Panc1 (cell line): ENCODE results near the gene PIP5K1C. TPM values are rescaled to one million over a fixed set of nuclear protein-coding genes. Genes with fewer than 3 reads are reported as not detected.

Experiments used
- ATAC-seq: fragments of 200-7000 bp; cut with Tn5 transposase; 2 replicates; pipeline ENCODE4 v1.9.1; 2020; ENCODE audit warnings: mild to moderate bottlenecking, moderate library complexity
- BruUV-seq: library from RNA; stranded (reverse); fragments of 400-500 nt; replicated peaks from 2 replicates; lab custom pipeline; 2021; lab: Mats Ljungman, UMichigan
- CTCF ChIA-PET: fragments of 300-600 bp; sonication (Branson Sonifier 250); formaldehyde crosslinking; loops from one replicate; lab custom pipeline; 2022; ENCODE audit warnings: antibody characterized with exemption; lab: Charles Lee
- POLR2A ChIA-PET: fragments of 300-600 bp; sonication (Branson Sonifier 250); formaldehyde crosslinking; loops from one replicate; lab custom pipeline; 2022; ENCODE audit warnings: antibody characterized with exemption; lab: Charles Lee
- DNase-seq: peaks from one replicate; pipeline ENCODE4 v3.0.0-alpha.2; 2010; ENCODE audit warnings: low read depth, low spot score
- H3K27ac ChIP-seq: 2 replicates; pipeline ENCODE4 v1.5.1; 2011; ENCODE audit warnings: mild to moderate bottlenecking, low read length, inconsistent platforms
- H3K27me3 ChIP-seq: fragments of 200-500 bp; sonication (Bioruptor generic); 2 replicates; pipeline ENCODE4 v1.6.0; 2014; ENCODE audit warnings: low read length, inconsistent platforms; ENCODE audit not compliant: control insufficient read depth, insufficient read depth
- H3K36me3 ChIP-seq: fragments of 200-500 bp; sonication (Bioruptor generic); 2 replicates; pipeline ENCODE4 v1.5.1; 2014; ENCODE audit warnings: inconsistent platforms, mild to moderate bottlenecking, low read length, moderate library complexity; ENCODE audit not compliant: control insufficient read depth, insufficient read depth
- H3K4me1 ChIP-seq: 2 replicates; pipeline ENCODE4 v1.5.1; 2011; ENCODE audit warnings: inconsistent platforms, mild to moderate bottlenecking, low read length, moderate library complexity; ENCODE audit not compliant: control insufficient read depth, insufficient read depth
- H3K4me3 ChIP-seq, 2 experiments: 2 replicates each; pipeline ENCODE4 v1.5.1; 2011 to 2012; ENCODE audit warnings: low read depth in 2 of 2, low read length in 2 of 2, mild to moderate bottlenecking in 2 of 2, inconsistent platforms in 1 of 2, moderate library complexity in 1 of 2
- H3K9me3 ChIP-seq: fragments of 200-500 bp; sonication (Bioruptor generic); 2 replicates; pipeline ENCODE4 v1.5.1; 2014; ENCODE audit warnings: low read depth, mild to moderate bottlenecking, inconsistent platforms, low read length, moderate library complexity; ENCODE audit not compliant: control insufficient read depth, insufficient read depth
- POLR2AphosphoS5 ChIP-seq: IDR thresholded peaks from 2 replicates; pipeline ENCODE4 v1.6.1; 2012; ENCODE audit warnings: mild to moderate bottlenecking, low read depth, low read length, moderate library complexity
- SIN3A ChIP-seq: IDR thresholded peaks from 2 replicates; pipeline ENCODE4 v1.6.1; 2012; ENCODE audit warnings: low read depth, mild to moderate bottlenecking, low read length, moderate library complexity, borderline replicate concordance; ENCODE audit not compliant: insufficient read depth
- TCF7L2 ChIP-seq: IDR thresholded peaks from 2 replicates; pipeline ENCODE4 v1.6.1; 2011; ENCODE audit warnings: mild to moderate bottlenecking, low read depth, low read length, inconsistent platforms
- in situ Hi-C: cut with HindIII; loops from 2 replicates; pipeline ENCODE4 v1.10.0; 2016; ENCODE audit warnings: low sequenced_read_pairs, low pct_unique_long_range_greater_than_20kb
- intact Hi-C: fragments of 100-400 bp; cut with micrococcal nuclease; formaldehyde crosslinking; loops from one replicate; pipeline ENCODE4 v1.10.0; 2022; ENCODE audit not compliant: unreplicated experiment
- total RNA-seq: library from RNA; stranded (reverse); gene quantifications from one replicate; pipeline ENCODE4 v1.2.1, GENCODE V29; 2021; ENCODE audit not compliant: unreplicated experiment
- TF ChIP-seq, protein P1 (sequence below): fragments of 450-650 bp; IDR thresholded peaks from 2 replicates; pipeline ENCODE4 v1.5.1; 2017; ENCODE audit warnings: mild to moderate bottlenecking
- TF ChIP-seq, protein P2 (sequence below), 2 experiments: IDR thresholded peaks; 2 replicates each; pipeline ENCODE4 v1.6.1; 2011 to 2012; ENCODE audit warnings: low read depth in 2 of 2, control low read depth in 1 of 2, low read length in 1 of 2, mild to moderate bottlenecking in 1 of 2, moderate library complexity in 1 of 2; ENCODE audit not compliant: insufficient read depth in 1 of 2

The PIP5K1C gene
- total RNA-seq, 1 experiment from 2014 or later, result 30.6 TPM

DNA sequence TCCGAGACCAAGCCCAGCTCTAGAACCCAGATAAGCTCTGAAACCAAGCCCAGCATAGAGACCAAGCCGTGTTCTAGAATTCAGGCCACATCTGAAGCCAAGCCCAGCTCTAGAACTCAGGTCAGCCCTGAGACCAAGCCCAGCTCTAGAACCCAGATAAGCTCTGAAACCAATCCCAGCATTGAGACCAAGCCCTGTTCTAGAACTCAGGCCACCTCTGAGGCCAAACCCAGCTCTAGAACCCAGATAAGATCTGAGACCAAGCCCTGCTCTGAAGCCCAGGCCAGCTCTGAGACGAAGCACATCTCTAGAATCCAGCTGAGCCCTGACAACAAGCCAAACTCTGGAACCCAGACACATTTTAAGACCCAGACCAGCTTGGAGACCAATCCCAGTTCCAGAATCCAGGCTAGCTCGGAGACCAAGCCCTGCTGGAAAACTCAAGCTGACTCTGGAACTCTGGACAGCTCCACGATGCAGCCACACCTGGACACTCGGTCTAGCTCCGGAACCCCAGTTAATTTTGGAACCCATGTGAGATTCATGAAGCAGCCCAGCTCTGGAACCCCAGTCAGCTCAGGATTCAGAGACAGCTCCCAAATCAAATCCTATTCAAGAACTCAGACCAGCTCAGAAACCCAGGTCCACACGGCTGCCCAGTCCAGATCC, 109.1 kb downstream of the PIP5K1C start:
- ChIA-PET POLR2A (interaction anchor here (0.7 kb wide), 1 partner anchor 1120 kb away, joined by 3 read pairs; no protein-coding TSS in a partner anchor), CTCF (no interaction called here)
- no peaks in the 10 kb centered on the region for H3K9me3 ChIP-seq
- intact Hi-C loops, result no loop called here
- no peak for DNase-seq
- H3K27me3 ChIP-seq, result no peaks in the 10 kb centered on the region
- H3K36me3 ChIP-seq, result no peaks in the 10 kb centered on the region
- H3K4me1 ChIP-seq, result no peaks in the 10 kb centered on the region
- ATAC-seq, result no peak
- H3K27ac ChIP-seq, result no peak overlapping the region
- TF ChIP-seq SIN3A (no peak), TCF7L2 (no peak), POLR2AphosphoS5 (no peak)
- TF ChIP-seq, protein P1, sequence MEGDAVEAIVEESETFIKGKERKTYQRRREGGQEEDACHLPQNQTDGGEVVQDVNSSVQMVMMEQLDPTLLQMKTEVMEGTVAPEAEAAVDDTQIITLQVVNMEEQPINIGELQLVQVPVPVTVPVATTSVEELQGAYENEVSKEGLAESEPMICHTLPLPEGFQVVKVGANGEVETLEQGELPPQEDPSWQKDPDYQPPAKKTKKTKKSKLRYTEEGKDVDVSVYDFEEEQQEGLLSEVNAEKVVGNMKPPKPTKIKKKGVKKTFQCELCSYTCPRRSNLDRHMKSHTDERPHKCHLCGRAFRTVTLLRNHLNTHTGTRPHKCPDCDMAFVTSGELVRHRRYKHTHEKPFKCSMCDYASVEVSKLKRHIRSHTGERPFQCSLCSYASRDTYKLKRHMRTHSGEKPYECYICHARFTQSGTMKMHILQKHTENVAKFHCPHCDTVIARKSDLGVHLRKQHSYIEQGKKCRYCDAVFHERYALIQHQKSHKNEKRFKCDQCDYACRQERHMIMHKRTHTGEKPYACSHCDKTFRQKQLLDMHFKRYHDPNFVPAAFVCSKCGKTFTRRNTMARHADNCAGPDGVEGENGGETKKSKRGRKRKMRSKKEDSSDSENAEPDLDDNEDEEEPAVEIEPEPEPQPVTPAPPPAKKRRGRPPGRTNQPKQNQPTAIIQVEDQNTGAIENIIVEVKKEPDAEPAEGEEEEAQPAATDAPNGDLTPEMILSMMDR, result no peak
- TF ChIP-seq, protein P2, sequence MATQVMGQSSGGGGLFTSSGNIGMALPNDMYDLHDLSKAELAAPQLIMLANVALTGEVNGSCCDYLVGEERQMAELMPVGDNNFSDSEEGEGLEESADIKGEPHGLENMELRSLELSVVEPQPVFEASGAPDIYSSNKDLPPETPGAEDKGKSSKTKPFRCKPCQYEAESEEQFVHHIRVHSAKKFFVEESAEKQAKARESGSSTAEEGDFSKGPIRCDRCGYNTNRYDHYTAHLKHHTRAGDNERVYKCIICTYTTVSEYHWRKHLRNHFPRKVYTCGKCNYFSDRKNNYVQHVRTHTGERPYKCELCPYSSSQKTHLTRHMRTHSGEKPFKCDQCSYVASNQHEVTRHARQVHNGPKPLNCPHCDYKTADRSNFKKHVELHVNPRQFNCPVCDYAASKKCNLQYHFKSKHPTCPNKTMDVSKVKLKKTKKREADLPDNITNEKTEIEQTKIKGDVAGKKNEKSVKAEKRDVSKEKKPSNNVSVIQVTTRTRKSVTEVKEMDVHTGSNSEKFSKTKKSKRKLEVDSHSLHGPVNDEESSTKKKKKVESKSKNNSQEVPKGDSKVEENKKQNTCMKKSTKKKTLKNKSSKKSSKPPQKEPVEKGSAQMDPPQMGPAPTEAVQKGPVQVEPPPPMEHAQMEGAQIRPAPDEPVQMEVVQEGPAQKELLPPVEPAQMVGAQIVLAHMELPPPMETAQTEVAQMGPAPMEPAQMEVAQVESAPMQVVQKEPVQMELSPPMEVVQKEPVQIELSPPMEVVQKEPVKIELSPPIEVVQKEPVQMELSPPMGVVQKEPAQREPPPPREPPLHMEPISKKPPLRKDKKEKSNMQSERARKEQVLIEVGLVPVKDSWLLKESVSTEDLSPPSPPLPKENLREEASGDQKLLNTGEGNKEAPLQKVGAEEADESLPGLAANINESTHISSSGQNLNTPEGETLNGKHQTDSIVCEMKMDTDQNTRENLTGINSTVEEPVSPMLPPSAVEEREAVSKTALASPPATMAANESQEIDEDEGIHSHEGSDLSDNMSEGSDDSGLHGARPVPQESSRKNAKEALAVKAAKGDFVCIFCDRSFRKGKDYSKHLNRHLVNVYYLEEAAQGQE (IDR thresholded peaks at IDR 0.05; ENCODE audit: insufficient read depth in 1 of 2, low read depth in 2 of 2, low read length in 1 of 2), result no peak
- H3K4me3 ChIP-seq, result no peak overlapping the region
- in situ Hi-C loops, result no loop called here
- BruUV-seq, result no TSS peak

DNA sequence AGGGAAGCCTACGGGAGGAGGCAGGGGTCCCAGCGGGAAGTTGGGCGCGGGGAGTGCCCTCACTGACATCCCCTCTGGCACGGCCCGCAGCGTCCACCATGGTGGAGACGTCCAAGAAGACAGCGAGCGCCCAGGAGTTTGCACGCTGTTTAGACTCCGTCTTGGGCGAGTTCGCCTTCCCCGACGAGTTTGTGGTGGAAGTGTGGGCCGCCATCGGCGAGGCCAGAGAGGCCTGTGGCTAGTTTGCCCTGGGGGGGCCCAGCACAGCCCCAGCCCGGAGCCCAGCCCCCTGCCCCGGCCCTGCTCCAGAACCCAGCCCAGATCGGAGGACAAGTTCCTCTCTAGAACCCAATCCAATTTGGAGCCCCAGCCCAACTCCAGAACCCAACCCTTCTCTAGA, 110.3 kb downstream of the PIP5K1C start:
- Histone ChIP-seq H3K9me3 (no peaks in the 10 kb centered on the region), H3K27ac (no peak overlapping the region), H3K36me3 (no peaks in the 10 kb centered on the region), H3K27me3 (no peaks in the 10 kb centered on the region), H3K4me3 (no peak overlapping the region), H3K4me1 (no peaks in the 10 kb centered on the region)
- DNase-seq (no peak), ATAC-seq (no peak)
- TF ChIP-seq POLR2AphosphoS5, result no peak
- no peak for TF ChIP-seq TCF7L2
- TF ChIP-seq, protein P1, result no peak
- no peak for TF ChIP-seq SIN3A
- TF ChIP-seq, protein P2 (IDR thresholded peaks at IDR 0.05; ENCODE audit: insufficient read depth in 1 of 2, low read depth in 2 of 2, low read length in 1 of 2), result no peak
- in situ Hi-C loops (no loop called here), intact Hi-C loops (no loop called here)
- POLR2A ChIA-PET, result no interaction called here
- CTCF ChIA-PET, result interaction anchor here (1.0 kb wide), 1 partner anchor 9 kb away, joined by 5 read pairs; no protein-coding TSS in a partner anchor
- BruUV-seq, result no TSS peak
